Suppressor macrophage (primary cell): ENCODE results near the gene BID.

Source experiments
- DNase-seq, 4 experiments: peaks; one replicate each; pipeline ENCODE4 v3.0.0-alpha.2; 2020 to 2022

The BID gene

DNA sequence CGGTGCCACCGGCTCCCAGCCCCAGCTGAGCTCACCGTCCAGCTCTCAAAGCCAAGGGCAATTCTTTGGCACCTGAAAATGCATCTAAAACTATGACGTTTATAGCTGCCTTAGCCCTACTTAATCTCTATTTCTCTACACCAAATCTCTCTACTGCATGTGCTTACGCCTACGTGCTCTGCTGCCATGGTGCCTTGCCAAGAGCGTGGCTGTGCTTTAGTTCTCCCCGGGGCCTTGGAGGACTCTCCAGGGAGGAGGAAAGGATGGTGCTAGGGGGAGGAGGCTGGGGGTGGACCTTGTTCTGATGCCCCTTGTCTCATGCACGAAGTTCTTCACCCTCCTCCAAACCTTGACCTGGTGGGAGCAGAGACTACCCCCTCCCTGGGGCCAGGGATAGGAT, 9.0 kb upstream of the BID start:
- no peak for DNase-seq

DNA sequence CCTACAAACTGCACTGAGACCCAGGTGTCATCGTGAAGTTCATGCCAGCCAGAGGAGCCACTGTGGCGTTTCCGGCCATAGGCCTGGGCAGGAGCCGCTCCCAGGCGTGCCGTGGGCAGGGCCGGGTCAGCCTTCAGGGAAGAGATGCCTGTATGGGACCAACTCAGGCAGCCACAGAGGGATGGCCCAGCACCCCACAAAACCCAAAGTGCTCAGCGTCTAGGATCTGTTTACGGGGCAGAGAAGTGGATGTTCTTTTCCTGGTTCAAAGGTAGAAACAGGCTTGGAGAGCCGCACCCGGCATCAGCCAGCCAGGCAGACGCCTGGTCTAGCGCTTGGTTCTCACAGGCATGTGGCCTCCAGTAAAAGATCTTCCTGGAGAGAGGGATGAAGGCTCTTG, 8.4 kb upstream of the BID start:
- DNase-seq, result no peak

DNA sequence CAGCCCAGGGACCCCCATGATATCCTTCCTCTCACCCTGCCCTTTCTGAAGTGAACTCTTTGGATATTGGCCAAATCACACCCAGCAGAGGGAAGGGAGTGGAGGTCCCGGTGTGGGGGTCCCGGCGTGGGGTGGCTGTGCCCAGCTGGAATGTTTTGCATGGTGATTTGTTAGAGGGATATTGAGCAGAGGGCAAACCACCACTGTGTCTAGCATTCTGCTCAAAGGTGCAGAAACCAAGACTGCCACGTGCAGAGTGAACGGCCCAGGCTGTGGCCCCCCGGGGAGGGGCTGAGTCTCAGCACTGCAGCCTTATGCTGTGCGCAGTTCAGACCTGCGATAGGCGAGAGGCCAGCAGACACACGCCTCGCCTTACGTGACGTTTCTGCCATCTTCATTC, 7.9 kb upstream of the BID start:
- DNase-seq, result no peak

DNA sequence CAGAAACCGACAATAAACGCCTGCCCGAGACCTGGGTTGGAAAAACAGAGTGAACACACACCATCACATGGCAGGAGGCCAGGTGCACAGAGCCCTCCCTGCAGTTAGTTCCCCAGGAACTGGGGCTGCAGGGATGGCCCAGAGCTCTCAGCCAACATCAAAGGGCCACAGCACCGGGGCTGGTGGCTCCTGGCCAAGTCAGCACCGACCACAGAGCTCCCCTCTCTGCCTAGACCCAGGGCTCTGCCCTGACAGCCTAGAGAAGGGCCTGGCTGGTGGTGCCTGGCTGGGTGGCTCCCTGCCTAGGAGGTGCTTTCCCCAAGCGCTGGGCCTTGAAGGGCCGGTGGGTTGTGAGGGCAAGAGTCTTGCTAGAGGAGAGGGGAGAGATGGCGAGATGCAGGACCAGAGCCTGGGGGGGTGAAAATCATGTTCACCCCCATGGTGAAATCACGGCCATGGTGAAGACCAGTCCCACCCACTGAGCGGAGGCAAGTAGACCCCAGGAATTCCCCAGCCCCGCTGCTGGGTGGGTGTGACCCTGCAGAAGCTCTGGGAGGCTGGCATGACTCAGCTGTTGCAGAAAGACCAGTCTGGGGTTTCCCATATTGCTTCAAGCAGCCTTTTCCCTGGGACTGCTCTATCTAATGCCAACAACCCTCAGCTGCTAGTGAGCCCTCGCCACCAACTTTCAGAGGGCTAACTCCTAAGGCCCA, 7.2 kb upstream of the BID start:
- DNase-seq, result peak; percentile 83 to 95 (median 91)

DNA sequence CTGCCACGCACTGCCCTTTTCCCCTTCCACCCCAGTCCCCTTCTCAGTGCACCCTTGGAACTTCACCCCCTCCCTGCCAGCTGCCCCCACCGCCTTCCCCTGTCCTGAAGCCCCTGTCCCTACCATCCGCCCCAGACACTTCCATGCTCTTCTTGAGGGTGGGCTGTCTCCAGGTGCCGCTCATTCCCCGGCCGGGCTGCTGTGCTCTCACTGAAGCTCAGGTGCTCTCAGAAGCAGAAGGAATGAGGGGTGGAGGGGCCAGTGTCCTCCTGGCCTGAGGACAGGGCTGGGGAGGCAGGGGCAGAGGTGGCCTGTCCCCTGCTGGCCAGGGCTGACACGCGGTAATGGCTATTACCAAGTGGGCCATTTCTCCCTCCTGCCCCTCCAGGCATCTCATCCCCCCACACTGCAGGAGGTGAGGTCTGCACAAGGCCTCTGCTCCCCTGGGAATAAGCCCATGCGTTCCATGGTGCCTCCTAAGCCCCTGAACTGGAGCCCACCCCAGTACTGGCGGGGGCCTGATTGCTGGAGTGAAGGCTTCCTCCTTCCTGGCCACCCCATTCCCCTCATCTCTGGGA, 6.6 kb upstream of the BID start:
- no peak for DNase-seq

DNA sequence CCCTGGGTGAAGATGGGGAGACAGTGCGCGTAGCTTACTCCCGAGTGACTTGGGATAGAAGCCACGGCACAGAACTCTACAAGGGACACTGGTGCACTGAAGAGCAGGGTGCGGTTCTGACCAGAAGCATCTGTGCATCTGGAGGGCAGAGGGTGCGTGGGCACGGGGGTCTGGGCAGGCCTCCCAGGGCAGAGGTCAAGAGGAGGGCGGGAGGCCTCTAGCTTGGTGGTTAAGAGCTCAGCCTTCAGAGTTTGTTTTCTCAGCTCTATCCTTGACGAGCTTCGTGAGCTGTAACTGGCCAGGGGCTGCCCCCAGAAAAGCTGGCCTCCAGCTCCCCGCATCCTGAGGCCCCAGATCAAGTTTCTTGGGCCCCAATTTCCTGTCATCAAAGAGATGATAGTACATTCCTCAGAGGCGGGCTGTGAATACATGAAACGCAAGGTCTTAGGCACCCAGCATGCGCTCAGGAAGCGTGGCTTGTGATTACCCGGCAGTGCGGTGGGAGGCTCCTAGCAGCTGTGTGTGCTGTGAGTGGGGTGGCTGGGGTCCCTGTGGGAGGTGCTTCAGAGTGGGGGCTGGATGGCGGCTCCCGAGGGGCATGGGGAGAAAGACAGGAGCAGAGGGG, 6.0 kb upstream of the BID start:
- no peak for DNase-seq

DNA sequence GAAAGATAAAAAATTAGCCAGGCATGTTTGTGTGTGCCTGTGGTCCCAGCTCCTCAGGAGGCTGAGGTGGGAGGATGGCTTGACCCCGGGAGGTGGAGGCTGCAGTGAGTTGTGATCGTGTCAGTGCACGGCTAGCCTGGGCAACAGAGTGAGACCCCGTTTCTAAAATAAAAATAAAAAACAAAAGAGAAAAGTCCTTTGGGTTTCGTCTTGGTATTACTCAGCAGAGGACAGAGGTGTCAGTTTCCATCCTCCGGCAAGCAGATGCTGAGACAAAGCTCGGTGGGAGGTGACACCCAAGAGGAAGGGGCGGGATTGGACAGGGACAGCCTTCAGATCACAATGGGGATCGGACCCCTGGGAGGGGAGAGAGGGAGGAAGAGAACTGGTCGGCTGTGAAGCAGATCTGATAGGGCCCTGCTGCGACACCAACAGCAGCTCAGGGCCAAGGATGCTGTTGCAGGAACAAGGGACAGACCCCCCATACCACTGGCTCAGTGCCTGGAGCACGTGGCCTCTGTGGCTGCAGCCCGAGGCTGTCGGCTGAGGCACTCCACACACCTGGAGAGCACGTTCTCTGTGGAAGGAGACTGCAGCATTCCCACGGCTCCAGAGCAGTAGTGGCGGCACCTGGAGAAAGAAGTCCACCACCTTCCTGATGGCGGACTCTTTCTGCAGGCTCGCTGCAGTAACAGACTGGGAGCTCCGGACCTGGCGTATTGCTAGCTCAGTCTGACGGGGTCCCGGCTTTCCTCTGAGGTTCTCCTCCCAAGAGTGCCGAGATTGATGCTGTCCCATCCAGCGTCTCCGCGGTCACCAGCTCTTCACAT, 5.2 kb upstream of the BID start:
- DNase-seq, result no peak

DNA sequence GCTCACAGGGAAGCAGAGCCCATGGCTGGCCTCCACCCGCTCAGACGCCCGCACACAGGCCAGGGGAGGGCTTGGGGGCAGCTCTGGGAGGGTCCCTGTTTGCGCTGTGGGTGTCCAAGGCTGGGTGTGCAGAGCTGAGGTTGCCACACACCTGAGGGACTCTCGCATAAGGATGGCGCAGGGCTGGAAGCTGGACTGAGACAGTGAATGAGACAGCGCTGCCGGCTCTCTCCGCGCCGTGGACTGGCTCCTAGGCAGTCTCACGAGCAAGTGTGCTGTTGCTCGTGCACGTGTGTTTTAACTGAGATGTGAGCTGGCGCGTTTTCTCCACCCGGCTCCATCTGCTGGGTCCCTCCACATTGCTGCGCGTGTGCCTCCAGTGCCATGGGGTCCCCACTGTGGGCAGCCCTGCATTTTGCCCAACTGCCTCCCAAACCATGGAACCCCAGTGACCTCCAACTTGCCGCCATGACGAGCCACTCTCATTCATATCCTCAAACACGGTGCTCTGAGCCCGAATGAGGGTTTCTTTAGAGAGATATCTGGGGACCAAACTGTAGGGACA, 4.2 kb upstream of the BID start:
- no peak for DNase-seq

DNA sequence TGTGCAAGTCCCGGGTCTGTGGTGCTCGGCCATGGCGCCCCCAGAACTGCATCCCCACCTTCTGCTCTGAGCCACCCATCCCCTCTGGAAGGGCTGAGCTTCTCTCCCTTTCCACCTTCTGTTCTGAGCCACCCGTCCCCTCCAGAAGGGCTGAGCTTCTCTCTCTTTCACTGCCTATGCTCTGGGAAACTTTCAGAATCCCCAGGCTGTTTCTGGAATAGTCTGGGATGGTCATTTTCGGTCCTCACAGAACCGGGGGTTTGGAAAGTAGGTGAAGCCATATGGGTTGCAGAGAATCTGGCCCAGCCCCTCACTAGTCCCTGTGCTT, 3.4 kb upstream of the BID start:
- DNase-seq, result no peak

DNA sequence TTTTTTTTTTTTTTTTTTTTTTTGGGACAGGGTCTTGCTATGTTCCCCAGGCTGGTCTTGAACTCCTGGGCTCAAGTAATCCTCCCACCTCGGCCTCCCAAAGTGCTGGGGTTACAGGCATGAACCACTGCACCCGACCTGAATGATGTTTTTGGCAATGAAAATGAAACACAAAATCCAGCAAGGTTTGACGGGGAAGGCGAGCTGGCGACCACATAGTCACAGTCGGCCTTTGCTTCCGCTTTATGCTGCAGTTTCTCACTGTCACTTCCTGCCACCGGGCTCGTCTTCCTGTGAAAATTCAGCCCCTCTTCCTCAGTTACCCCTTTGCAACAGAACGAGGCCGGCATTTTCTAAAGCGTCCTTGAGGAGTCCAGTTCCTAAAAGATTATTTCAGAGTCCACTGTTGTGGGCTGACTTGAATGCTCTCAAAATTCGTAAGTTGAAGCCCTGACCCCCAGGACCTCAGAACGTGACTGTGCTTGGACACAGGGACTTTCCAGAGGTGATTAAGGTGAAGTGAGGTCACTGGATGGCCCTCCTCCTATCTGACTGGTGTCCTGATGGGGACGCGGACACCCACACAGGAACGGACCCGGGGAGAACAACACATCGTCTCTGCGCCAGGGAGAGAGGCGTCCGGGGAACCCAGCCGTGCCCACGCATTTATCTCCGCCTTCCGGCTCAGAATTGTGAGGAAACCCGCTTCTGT, 2.9 kb upstream of the BID start:
- peak; percentile 83 to 95 (median 92) for DNase-seq

DNA sequence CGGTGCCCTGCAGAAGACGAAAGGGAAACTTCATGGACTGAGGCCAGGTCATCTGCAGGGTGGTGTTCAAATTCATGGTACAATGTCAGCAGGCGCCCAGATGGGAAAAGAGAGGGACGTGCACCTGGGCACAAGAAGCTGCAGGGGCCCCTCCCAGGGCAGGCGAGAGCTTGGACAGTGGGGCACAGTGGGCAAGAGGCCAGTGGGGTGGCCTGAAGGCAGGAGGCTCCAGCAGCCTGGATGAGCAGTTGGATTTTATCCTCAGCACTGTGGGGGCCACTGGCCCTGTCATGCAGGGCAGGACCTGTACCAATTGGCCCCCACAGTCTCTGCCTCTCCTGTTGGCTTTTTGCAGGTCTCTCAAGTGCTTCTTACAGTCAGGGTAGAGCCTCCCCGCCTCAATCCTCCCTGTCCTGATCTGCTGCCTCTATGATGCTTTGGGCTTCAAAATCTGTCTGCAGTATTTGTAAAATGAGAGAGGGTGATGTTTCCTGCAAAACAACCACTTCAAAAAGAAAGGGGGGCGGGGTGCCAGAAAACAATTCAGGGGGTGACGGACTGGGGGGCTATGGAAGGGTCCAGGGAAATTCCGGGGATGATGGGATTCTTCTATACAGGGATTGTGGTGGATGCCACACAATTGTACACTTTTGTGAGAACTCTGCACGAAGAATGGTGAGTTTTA, 1.7 kb upstream of the BID start:
- DNase-seq, result no peak

DNA sequence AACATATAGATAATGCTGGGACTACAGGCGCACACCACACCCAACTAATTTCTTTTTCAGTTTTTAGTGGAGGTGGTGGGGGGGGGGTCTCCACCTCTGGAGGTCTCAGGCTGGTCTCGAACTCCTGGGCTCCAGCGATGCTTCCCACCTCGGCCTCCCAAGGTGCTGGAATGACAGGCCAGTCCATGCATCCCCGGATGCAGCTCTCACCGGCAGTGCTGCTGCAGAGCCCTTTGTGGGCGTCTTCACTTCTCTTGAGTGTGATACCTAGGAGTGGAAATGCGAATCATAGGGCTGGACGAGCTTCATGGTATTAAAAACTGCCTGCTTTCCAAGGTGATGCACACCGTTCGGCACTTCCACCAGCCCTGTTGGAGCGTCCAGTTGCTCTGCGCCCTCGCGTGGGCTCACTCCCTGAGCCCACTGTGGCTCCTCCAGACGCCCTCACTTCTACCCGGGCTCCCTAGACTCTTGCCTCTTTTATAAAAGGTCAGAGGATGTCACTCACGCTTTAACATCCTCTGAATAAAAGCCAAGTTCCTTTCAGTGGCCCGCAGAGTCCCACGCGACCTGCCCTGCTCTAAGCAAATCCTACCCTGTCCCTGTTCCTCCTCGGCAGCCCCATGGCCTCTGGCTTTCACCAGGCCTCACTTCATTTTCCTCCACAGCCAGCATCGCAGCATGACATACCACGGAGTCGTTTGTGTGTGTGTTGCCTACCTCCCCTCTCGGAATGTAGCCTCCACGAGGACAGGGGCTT, 837 bp upstream of the BID start:
- DNase-seq, result peak; percentile 44 to 73 (median 73)

DNA sequence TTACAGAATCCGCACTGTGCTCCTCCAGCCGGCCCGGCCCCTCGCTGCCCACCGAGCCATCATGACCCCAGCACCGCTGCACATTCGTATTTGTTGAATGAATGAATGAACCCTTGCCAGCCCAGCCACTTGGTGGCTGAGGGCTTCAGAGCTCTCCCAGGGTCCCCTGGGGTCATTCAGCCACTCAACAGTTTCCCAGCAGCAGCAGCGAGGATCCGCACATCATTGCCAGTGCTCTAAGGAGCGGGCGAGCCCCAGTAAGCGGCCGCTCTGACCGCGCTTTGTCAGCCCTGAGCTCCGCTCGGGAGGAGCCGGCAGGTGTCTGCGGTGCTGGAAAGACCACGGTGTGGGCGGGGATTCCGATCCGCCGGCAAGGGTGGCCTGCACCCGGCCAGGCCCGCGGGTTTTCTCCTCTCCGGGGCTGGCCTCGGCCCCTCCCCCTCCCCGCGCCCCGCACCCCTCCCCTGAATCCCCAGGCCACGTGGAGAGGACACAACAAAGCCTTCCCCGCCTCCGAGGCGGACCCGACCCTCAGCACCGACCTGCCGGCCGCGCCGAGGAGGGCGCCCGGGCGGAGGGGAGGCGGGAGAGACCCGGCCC, 563 bp downstream of the BID start:
- peak; percentile 20 to 62 (median 54) for DNase-seq

DNA sequence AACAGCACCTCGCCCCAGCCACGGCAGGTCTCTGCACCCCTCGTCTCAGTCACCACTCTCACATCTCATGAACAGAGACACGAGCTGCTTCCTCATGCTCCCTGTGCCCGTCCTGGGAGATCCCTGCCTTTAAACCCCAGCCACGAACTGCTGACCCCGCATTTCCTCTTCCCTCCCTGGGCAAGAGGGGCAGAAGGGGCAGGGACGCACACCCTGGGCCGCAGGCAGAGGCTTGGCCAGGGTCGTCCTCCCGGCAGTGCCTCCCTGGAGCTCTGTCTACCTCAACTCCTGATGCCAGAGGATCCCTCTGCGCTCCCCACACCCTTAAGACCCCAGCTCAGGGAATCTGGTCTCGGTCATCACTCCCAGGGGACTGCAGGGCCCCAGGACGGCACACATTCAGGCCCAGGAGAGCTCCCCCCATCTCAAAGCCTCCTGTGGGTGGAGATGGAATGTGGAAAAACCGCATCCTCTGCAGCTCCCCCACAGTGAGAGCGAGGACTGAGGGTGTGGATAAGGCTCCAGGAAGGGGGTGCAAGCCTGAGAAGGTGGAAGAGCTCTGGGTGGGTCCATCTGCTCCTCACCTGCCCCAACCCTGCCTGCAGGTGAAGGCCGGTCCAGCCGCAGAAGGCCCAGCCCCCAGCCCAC, 1.2 kb downstream of the BID start:
- DNase-seq, result peak; percentile 74 to 88 (median 86)

DNA sequence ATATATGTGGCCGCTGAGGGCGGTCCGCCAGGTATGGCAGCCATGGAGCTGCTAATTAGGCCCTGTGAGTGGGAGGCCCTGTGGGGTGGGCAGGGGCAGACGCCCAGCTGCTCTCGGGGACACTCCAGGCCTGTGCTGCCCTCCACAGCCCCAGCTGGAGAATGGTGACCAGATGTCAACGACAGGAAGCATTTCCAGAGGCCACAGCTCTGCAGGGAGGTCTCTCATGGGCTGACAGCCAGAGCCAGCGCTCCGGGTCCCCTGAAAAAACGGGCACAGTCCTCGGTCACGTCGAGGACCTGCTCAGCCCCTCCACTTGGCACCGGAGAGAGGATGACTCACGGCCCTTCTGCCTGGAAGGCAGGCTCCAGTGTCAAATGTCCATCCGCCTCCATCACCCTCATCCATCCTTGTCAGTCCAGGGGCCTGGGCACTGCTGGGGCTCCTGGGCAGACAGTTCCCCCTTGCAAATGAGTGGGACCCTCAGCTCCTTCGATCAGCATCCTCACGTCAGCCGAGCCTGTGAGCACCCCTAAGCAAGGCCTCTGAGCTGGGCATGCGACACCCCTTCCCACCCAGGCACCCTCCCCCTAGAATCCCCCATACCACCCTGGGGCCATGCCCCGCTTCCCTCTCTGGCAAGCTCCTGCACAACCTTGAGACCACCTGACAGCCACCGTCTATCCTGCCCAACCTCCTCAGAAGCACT, 1.9 kb downstream of the BID start:
- peak in 2 of 4 experiments; percentile 42 to 45 for DNase-seq

DNA sequence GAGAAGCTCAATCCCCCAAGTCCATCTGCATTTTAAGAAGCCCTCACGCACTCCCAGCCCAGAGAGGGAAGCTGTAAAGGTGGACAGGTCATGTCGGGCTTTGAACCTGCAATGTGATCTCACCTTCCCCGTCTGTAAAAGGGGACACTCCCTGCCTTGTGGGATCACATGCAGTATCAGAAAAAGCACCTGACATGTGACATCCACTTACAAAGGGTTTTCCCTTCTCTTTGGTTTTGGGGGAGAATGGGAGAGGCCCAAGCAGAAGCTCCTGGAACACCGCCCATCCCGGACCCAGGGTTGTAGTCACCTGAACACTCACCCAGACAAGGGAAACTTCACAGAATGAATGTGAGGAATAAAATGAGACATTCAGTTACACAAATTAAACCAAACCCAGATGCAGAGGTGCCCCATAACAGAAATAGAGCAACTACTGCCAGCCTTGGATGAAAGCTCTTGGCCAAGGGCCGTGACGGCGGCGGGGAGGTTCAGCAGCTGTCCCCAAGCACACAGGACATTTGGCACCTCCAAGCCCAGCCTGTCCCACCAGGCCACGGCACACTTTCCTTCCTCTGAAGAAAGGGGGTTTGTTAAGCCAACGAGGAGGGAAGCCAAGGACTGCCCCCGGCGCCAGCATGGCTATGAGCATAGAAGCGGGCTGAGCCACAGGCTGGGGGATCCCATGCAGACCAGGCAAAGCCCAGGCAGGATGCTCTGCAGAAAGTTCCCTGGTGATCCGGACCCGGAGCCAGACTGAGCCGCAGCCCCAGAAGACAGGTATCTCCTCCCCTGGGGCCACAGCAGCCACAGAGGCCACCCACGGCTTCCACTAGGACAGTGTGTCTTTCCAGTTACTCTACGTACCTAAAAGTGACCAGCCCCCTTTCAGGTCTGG, 3.8 kb downstream of the BID start:
- DNase-seq, result no peak

DNA sequence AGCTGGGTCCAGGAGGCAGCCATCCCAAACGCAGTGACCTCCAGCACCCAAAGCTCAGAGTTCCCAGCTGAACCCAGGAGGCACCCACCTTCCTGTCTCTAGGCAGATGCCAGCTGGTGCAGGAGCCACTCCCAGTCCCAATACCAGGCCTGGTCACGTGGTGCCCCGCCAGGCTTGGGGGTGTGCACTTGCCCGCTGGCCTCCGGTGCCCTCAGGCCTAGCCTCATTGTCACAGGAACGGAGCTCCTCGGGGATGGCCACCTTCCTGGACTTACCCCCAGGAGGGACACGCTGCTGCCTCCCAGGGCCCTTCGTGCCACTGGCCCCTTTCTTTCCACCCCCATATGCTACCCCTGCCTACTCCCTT, 4.6 kb downstream of the BID start:
- peak in 1 of 4 experiments; percentile 17 for DNase-seq

DNA sequence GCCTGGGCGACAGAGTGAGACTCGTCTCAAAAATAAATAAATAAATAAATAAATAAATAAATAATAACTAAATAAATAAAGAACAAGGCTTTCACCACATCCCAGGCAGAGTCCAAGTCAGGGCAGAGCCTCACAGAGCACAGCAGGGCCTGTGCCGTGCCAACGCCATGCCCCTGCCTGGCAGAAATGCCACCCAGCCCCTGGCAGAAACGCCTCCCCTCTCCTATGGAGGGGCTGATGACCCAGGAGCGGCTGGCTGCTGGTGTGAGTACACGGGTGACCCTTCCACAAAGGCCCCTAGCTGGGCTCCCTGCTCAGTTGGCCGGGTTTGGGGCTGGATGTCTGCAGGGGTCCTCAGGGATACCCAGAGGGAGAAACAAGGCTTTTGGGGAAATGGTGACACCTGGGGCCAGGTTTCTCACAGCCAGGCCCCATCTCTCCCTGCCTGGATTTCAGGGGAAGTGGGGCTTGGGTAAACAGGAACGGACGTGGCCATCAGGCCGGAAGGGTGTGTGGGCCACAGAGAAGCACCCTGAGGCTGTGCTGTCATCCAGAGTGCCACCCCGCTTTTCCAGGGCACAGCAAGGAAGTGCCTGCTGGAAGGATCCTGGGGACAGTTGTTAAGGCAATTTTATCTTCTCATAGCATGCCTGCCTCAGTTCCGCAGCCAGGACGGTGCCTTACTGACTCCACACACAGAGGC, 5.1 kb downstream of the BID start:
- DNase-seq, result peak; percentile 55 to 82 (median 82)
